MCF 10A (cell line): ENCODE measurements around the gene USP15. TPM values are rescaled to one million over a fixed set of nuclear protein-coding genes. Genes with fewer than 3 reads are reported as not detected.

Experiments used
- BruUV-seq: library from RNA; stranded (reverse); fragments of 400-500 nt; replicated peaks from 2 replicates; lab custom pipeline; 2021; lab: Mats Ljungman, UMichigan
- CTCF ChIA-PET: fragments of 300-600 bp; sonication (Branson Sonifier 250); formaldehyde crosslinking; extraction: SDS; loops from one replicate; lab custom pipeline; 2021; ENCODE audit warnings: antibody characterized with exemption, inconsistent platforms; lab: Yijun Ruan, JAX
- POLR2A ChIA-PET: fragments of 300-600, 350-650 bp; sonication (Branson Sonifier 250); formaldehyde crosslinking; extraction: SDS; loops from one replicate; lab custom pipeline; 2020; ENCODE audit warnings: antibody characterized with exemption, inconsistent platforms; lab: Yijun Ruan, JAX
- DNase-seq: peaks from one replicate; pipeline ENCODE4 v3.0.0-alpha.2; 2018; ENCODE audit not compliant: unreplicated experiment
- H3K27ac Mint-ChIP-seq: one replicate; pipeline ENCODE4 v1.8.0; 2022; ENCODE audit warnings: mild to moderate bottlenecking, low read depth, mixed read lengths; ENCODE audit not compliant: unreplicated experiment
- H3K27me3 Mint-ChIP-seq: one replicate; pipeline ENCODE4 v1.8.0; 2022; ENCODE audit warnings: mixed read lengths; ENCODE audit not compliant: insufficient read depth, unreplicated experiment
- H3K36me3 Mint-ChIP-seq: one replicate; pipeline ENCODE4 v1.8.0; 2022; ENCODE audit warnings: mild to moderate bottlenecking, moderate library complexity, mixed read lengths; ENCODE audit not compliant: insufficient read depth, unreplicated experiment
- H3K4me1 Mint-ChIP-seq: one replicate; pipeline ENCODE4 v1.8.0; 2022; ENCODE audit warnings: mixed read lengths; ENCODE audit not compliant: insufficient read depth, unreplicated experiment
- H3K4me3 Mint-ChIP-seq: one replicate; pipeline ENCODE4 v1.8.0; 2022; ENCODE audit warnings: mild to moderate bottlenecking, moderate library complexity, mixed read lengths; ENCODE audit not compliant: unreplicated experiment
- H3K9me3 Mint-ChIP-seq: one replicate; pipeline ENCODE4 v1.8.0; 2022; ENCODE audit warnings: mixed read lengths; ENCODE audit not compliant: unreplicated experiment
- intact Hi-C: fragments of 100-400 bp; cut with micrococcal nuclease; formaldehyde crosslinking; loops from 2 replicates; pipeline ENCODE4 v1.14.1; 2022
- total RNA-seq: library from RNA; stranded (reverse); gene quantifications from 2 replicates; pipeline ENCODE4 v1.2.3, GENCODE V29; 2022
- TF ChIP-seq, protein P1 (sequence below): fragments of 200-600 bp; IDR thresholded peaks from one replicate; pipeline ENCODE4 v1.8.0; 2022; ENCODE audit warnings: antibody characterized with exemption, mild to moderate bottlenecking; ENCODE audit not compliant: unreplicated experiment

Gene USP15
- total RNA-seq, 1 experiment from 2014 or later: 71.0 TPM

DNA sequence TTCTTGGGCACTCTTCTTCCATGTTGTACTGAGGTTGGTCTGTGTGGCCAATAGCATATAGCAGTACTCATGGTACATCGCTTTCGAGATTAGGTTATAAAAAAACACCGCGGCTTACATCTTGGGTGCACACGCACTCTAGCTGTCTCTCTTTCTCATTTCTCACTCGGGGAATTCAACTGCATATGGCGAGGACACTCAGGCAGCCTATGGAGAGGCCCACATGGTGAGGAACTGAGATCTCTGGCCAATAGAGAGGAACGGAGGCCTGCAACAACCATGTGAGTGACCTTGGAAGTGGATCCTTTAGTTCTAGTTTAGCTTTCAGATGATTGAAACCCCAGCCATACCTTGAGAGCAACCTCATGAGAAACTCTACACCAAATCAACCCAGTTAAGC lies 45.6 kb downstream of the USP15 start:
- no TSS peak for BruUV-seq
- POLR2A ChIA-PET: no interaction called here
- Mint-ChIP-seq H3K4me1 (no peaks in the 10 kb centered on the region), H3K4me3 (no peak overlapping the region), H3K27me3 (no peaks in the 10 kb centered on the region), H3K27ac (no peak overlapping the region), H3K9me3 (no peaks in the 10 kb centered on the region), H3K36me3 (peaks cover 52% of the 10 kb centered on the region)
- CTCF ChIA-PET: interaction anchor here (0.8 to 1.0 kb wide), 2 partner anchors 15 to 38 kb away, joined by 3 to 4 read pairs; no protein-coding TSS in a partner anchor
- DNase-seq: no peak
- intact Hi-C loops: no loop called here
- TF ChIP-seq, protein P1, sequence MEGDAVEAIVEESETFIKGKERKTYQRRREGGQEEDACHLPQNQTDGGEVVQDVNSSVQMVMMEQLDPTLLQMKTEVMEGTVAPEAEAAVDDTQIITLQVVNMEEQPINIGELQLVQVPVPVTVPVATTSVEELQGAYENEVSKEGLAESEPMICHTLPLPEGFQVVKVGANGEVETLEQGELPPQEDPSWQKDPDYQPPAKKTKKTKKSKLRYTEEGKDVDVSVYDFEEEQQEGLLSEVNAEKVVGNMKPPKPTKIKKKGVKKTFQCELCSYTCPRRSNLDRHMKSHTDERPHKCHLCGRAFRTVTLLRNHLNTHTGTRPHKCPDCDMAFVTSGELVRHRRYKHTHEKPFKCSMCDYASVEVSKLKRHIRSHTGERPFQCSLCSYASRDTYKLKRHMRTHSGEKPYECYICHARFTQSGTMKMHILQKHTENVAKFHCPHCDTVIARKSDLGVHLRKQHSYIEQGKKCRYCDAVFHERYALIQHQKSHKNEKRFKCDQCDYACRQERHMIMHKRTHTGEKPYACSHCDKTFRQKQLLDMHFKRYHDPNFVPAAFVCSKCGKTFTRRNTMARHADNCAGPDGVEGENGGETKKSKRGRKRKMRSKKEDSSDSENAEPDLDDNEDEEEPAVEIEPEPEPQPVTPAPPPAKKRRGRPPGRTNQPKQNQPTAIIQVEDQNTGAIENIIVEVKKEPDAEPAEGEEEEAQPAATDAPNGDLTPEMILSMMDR: no peak

- H3K4me1 Mint-ChIP-seq: no peaks in the 10 kb centered on the region
- CTCF ChIA-PET: interaction anchor here (0.8 kb wide), 1 partner anchor 16 kb away, joined by 3 read pairs; no protein-coding TSS in a partner anchor
- intact Hi-C loops: no loop called here
Measured at GRCh38 chr12:62306569-62307530, 46.6 kb downstream of the USP15 start.

DNA sequence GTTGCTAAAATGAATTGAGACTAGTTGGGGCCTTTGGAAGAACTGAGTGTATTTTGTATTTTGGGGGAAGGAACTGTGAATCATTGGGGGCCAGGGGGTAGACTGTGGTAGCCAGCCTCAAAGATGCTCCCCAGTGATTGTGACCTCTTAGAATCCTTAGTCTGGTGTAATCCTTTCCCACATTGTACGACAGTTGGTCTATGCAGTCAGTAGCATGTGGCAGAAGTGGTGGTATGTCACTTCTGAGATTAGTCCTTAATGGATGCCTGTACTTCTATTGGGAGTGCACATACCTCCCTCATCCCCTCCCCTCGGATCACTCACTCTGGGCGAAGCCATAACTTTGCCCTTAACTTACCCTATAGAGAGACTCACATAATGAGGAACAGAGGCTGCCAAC lies 48.0 kb downstream of the USP15 start:
- no peaks in the 10 kb centered on the region for H3K4me1 Mint-ChIP-seq
- H3K36me3 Mint-ChIP-seq: peaks cover 52% of the 10 kb centered on the region
- no peak overlapping the region for H3K4me3 Mint-ChIP-seq
- H3K9me3 Mint-ChIP-seq: no peaks in the 10 kb centered on the region
- no TSS peak for BruUV-seq
- POLR2A ChIA-PET: interaction anchor here (0.7 kb wide), 1 partner anchor 124 kb away, joined by 3 read pairs; no protein-coding TSS in a partner anchor
- CTCF ChIA-PET: no interaction called here
- intact Hi-C loops: no loop called here
- H3K27ac Mint-ChIP-seq: no peak overlapping the region
- TF ChIP-seq, protein P1: no peak
- H3K27me3 Mint-ChIP-seq: no peaks in the 10 kb centered on the region
- DNase-seq: no peak

More at GRCh38 chr12:62306569-62307530, 46.6 kb downstream of the USP15 start:
- DNase-seq: no peak
- Mint-ChIP-seq H3K9me3 (no peaks in the 10 kb centered on the region), H3K27me3 (no peaks in the 10 kb centered on the region), H3K27ac (no peak overlapping the region), H3K4me3 (no peak overlapping the region), H3K36me3 (peaks cover 52% of the 10 kb centered on the region)
- no TSS peak for BruUV-seq
- POLR2A ChIA-PET: interaction anchor here (1.0 kb wide), 1 partner anchor 19 kb away, joined by 3 read pairs; no protein-coding TSS in a partner anchor
- TF ChIP-seq, protein P1: no peak

GRCh38 chr12:62313727-62314380 lies 53.6 kb downstream of the USP15 start:
- no peaks in the 10 kb centered on the region for H3K4me1 Mint-ChIP-seq
- CTCF ChIA-PET: no interaction called here
- intact Hi-C loops: no loop called here
- POLR2A ChIA-PET: interaction anchor here (1.1 kb wide), 1 partner anchor 153 kb away, joined by 3 read pairs; the partner anchor contains the start of gene MON2
- no peak overlapping the region for H3K27ac Mint-ChIP-seq
- TF ChIP-seq, protein P1: no peak
- H3K9me3 Mint-ChIP-seq: no peaks in the 10 kb centered on the region
- peaks cover 21% of the 10 kb centered on the region for H3K36me3 Mint-ChIP-seq
- no peak overlapping the region for H3K4me3 Mint-ChIP-seq
- no TSS peak for BruUV-seq
- H3K27me3 Mint-ChIP-seq: no peaks in the 10 kb centered on the region
- no peak for DNase-seq
